Right atrium auricular region (tissue), 2 donors: Measurements from ENCODE around the gene MYO5C. TPM values are rescaled to one million over a fixed set of nuclear protein-coding genes. Genes with fewer than 3 reads are reported as not detected.

Experiments used
- DNase-seq: peaks from one replicate; pipeline ENCODE4 v3.0.0-alpha.2; 2019; ENCODE audit warnings: low spot score
- H3K27ac ChIP-seq, 2 donors: fragments of 200-600 bp; sonication (generic); 1 replicate in 1 of 2; 2 replicates in 1 of 2; pipeline ENCODE4 v1.5.1; 2016 to 2019
- H3K27me3 ChIP-seq, 2 donors: fragments of 200-600 bp; sonication (generic); one replicate each; pipeline versions ENCODE4 v1.5.1 to v1.6.0; 2017 to 2019
- H3K36me3 ChIP-seq: fragments of 200-600 bp; sonication (generic); one replicate; pipeline ENCODE4 v1.5.1; 2016
- H3K4me1 ChIP-seq, 2 donors: fragments of 200-600 bp; sonication (generic); one replicate each; pipeline versions ENCODE4 v1.5.1 to v1.6.0; 2017 to 2019
- H3K4me3 ChIP-seq, 2 donors: fragments of 200-600 bp; sonication (generic); 1 replicate in 1 of 2; 2 replicates in 1 of 2; pipeline ENCODE4 v1.5.1; 2017 to 2019; ENCODE audit warnings: mild to moderate bottlenecking in 1 of 2, moderate library complexity in 1 of 2
- H3K9me3 ChIP-seq, 2 donors: fragments of 200-600 bp; sonication (generic); one replicate each; pipeline ENCODE4 v1.5.1; 2019
- total RNA-seq, 2 donors: library from RNA; depleted of rRNA; stranded (reverse); fragments of >200 nt; gene quantifications; one replicate each; pipeline ENCODE4 v1.1.0, GENCODE V29; 2016
- TF ChIP-seq, protein P1 (sequence below), 2 donors: fragments of 200-600 bp; sonication (generic); IDR thresholded peaks; one replicate each; pipeline ENCODE4 v1.5.1; 2019; ENCODE audit warnings: antibody characterized with exemption in 2 of 2

MYO5C gene
- total RNA-seq, 2 donors from 2014 or later, result 2.0 to 5.3 TPM

DNA sequence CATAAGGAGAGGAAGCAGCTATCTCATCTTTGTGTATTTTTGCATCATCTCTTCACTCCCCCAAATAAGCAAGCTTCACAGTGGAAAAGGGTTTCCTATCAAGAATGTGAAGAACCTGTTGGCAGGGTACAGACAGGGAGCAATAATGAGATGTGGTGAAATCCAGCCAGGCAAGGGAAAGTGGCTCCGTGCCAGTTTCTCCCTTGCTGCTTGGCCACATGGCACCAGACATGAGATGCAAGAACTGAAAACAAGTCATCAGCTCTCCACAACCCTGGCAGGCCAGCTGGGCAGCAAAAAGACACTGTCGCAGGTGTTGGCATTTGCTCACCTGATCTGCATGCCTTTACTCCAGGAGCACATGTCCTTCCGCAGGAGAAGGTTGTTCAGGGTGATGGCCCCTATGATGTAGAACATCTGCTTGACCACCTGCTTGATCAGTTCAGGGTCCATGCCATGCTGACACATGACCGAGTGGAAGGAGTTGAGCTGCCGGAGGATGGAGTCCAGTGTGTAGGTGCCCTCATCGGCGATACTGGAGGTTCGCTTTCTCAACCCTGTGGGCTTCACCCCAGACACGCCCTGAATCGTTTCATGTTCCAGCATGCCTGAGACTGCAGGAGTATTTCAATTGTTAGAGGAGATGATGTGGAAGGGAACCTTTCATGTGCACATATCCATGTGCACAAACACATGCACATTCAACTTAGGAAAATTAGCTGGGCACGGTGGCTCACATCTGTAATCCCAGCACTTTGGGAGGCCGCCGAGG is 23.3 kb upstream of the MYO5C start:
- peaks cover 50% of the 10 kb centered on the region for H3K36me3 ChIP-seq
- H3K27ac ChIP-seq, result peak overlapping the region; percentile 7 to 8
- no peak for DNase-seq
- H3K27me3 ChIP-seq, result no peaks in the 10 kb centered on the region
- no peaks in the 10 kb centered on the region for H3K9me3 ChIP-seq
- TF ChIP-seq, protein P1, sequence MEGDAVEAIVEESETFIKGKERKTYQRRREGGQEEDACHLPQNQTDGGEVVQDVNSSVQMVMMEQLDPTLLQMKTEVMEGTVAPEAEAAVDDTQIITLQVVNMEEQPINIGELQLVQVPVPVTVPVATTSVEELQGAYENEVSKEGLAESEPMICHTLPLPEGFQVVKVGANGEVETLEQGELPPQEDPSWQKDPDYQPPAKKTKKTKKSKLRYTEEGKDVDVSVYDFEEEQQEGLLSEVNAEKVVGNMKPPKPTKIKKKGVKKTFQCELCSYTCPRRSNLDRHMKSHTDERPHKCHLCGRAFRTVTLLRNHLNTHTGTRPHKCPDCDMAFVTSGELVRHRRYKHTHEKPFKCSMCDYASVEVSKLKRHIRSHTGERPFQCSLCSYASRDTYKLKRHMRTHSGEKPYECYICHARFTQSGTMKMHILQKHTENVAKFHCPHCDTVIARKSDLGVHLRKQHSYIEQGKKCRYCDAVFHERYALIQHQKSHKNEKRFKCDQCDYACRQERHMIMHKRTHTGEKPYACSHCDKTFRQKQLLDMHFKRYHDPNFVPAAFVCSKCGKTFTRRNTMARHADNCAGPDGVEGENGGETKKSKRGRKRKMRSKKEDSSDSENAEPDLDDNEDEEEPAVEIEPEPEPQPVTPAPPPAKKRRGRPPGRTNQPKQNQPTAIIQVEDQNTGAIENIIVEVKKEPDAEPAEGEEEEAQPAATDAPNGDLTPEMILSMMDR (IDR thresholded peaks at IDR 0.05), result no peak
- H3K4me3 ChIP-seq, result no peak overlapping the region
- H3K4me1 ChIP-seq, result no peaks in the 10 kb centered on the region

DNA sequence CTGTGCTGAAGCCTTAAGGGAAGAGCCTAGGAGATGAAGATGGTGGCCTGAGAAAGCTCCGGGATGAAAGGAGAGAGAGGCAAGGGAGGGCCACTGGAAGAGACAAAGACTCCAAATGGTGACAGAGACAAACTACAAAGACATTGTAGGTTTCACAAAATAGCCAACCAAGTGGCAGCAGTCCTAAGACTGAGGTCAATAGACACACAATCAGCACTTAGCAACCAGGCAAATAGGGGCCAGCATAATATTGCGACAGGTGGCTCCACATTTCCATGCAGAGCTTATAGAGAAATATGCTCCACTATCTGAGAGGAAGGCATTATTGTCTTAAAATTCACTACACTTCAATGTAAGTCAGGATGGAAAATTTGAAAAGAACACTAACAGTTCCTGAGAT is 22.1 kb upstream of the MYO5C start:
- Histone ChIP-seq H3K4me1 (no peaks in the 10 kb centered on the region), H3K36me3 (peaks cover 62% of the 10 kb centered on the region), H3K27ac (no peak overlapping the region), H3K27me3 (no peaks in the 10 kb centered on the region), H3K9me3 (no peaks in the 10 kb centered on the region), H3K4me3 (no peak overlapping the region)
- TF ChIP-seq, protein P1 (IDR thresholded peaks at IDR 0.05), result no peak
- DNase-seq, result no peak

DNA sequence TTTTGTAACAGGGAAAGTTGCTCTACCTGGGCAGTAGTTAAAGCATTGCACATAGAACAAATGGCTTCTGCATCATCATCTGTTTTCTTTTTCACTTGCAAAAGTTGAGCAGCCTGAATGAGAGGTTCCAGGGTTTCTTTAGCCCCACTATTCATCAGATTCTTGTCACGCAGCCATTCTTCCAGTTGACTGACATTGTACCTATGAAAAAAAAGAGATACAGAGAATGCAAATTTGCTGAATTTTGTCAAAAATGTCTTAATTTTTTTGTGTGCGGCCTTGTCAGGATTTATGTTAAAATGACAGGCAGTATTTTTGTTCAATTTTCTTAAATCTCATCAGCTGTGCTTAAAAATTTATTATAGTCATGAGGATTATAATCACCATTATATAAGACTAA is 21.4 kb upstream of the MYO5C start:
- no peaks in the 10 kb centered on the region for H3K4me1 ChIP-seq
- no peaks in the 10 kb centered on the region for H3K9me3 ChIP-seq
- TF ChIP-seq, protein P1 (IDR thresholded peaks at IDR 0.05), result no peak
- DNase-seq, result no peak
- H3K36me3 ChIP-seq, result peaks cover 66% of the 10 kb centered on the region
- H3K4me3 ChIP-seq, result no peak overlapping the region
- no peak overlapping the region for H3K27ac ChIP-seq
- no peaks in the 10 kb centered on the region for H3K27me3 ChIP-seq

DNA sequence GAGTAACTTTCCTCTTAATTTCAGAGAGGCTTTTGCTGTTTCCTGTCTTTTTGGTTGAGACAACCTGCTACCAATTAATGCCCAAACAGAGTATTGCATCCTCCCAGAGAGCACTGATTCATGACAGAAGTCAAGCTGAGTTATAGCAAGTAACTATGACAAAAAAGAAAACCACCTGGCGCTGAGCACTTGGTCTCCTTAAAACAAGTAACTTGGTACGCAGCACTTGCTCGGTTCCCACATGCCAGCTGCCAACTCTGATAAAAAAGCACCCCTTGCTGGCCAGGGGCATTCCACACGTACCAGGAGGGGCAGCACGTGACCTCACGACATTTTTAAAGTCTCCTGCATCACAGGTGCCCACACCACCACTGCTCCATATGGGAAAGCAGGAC is 13.5 kb upstream of the MYO5C start:
- Histone ChIP-seq H3K27ac (no peak overlapping the region), H3K27me3 (no peaks in the 10 kb centered on the region), H3K4me3 (no peak overlapping the region), H3K9me3 (no peaks in the 10 kb centered on the region), H3K36me3 (peaks cover 31% of the 10 kb centered on the region), H3K4me1 (no peaks in the 10 kb centered on the region)
- no peak for DNase-seq
- TF ChIP-seq, protein P1 (IDR thresholded peaks at IDR 0.05), result no peak

DNA sequence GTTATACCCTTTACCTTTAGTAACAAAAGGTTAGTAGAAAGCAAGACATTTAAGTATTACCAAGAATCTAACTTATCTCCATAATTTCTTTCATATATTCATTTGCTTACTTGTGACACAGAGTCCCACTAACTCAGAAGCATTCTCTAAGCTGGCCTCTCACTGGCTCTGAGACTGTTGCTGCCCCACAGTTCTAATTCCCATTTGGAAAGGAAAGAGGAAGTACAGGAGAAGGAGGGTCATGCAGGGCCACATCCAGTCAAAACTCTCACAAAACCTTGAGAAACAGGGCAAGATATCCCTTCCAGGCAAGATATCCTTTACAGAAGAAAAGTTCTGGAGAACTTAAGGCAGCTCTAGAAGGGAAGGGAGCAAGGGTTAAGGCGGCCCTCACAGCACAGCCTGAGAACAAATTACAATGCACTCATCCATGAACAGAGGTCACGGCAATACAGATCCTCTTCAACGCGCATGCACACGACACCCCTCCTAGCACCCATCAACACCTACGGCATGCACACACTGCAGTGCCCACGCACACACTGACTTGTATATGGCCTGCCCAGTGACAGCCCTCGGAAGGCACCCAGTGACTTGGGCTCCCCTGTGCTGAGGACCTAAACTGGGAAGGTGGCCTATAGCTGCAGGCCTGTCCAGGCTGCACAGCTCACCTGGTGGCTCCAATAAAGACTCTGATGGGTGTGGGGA is 13.0 kb upstream of the MYO5C start:
- no peaks in the 10 kb centered on the region for H3K27me3 ChIP-seq
- no peaks in the 10 kb centered on the region for H3K4me1 ChIP-seq
- H3K36me3 ChIP-seq, result peaks cover 25% of the 10 kb centered on the region
- TF ChIP-seq, protein P1 (IDR thresholded peaks at IDR 0.05), result no peak
- H3K27ac ChIP-seq, result no peak overlapping the region
- H3K9me3 ChIP-seq, result no peaks in the 10 kb centered on the region
- no peak for DNase-seq
- no peak overlapping the region for H3K4me3 ChIP-seq
